Stimulated activated CD4-positive, alpha-beta T cell treated with anti-CD3 and anti-CD28 coated beads, Interleukin-2, amount 100 ng/mL, for 24 hours (primary cell): Measurements from ENCODE around the gene ACTR6.
A peak's percentile ranks its signal among the peaks of the same experiment; 100 is the strongest.
"Not testable (repeated sequence)": the region's sequence is repeated elsewhere in the genome, so short reads cannot be mapped to it uniquely, and the experiment has no call there.

ENCODE experiments used
- DNase-seq, 2 donors: peaks; one replicate each; pipeline ENCODE4 v3.0.0-alpha.2; 2020

ACTR6 gene

DNA sequence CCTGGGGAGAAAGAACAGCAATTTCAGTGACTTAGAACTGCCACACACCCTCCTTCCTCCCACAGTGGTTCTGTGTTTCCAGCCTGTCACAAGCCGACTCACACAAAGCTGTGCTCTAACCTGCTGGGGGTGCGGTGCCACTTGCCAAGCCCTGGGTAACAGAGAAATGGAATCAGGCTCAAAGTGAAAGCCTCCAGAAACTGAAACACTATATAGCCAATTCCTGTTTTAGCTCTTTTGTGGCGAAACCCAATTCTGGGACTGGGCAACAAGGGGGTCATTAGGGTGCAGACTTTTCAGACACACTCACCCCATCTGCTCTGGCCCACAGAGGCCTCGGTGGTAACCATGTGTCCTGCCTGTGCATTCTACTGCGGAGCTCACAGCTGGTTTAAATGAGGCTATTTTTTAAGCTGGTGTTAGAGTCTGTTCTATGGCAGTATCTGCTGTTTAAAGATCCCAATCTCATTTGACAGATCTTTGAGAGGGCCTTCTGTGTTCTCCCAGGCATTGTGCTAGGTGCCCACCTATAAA, 15.2 kb upstream of the ACTR6 start:
- DNase-seq: no peak

DNA sequence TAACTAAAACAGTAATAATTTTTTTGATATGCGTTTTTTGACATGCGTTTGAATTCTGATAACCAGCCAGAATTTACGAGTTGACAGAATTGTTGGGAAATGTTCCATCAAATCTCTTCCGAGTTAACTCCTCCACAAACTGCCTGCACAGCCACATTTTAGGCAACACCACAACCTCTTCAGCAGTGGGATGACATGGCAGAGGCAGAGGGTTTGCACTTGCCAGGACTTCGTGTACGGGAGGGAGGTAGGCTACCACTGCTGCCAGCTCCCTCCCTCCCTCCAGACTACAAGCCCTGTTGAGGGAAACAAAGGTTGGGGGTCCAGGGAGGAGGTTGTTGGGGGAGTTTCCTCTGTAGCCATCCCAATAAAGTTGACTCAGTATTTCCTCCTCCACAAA, 14.5 kb upstream of the ACTR6 start:
- no peak for DNase-seq

DNA sequence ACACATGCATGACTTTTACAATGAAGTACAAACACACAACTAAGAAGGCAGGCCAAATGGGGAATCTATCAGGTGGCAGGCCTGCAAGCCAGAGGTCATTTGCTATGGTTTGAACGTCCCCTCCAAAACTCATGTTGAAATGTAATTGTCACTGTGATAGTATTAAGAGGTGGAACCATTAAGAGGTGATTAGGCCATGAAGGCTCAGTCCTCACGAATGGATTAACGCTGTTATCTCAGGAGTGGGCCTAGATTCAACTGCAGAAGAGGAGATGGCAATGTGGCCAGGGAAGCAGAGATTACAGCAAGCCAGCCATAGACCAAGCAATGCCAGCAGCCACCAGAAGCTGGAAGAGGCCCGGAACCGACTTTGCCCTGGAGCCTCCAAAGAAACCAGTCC, 13.5 kb upstream of the ACTR6 start:
- DNase-seq: no peak

DNA sequence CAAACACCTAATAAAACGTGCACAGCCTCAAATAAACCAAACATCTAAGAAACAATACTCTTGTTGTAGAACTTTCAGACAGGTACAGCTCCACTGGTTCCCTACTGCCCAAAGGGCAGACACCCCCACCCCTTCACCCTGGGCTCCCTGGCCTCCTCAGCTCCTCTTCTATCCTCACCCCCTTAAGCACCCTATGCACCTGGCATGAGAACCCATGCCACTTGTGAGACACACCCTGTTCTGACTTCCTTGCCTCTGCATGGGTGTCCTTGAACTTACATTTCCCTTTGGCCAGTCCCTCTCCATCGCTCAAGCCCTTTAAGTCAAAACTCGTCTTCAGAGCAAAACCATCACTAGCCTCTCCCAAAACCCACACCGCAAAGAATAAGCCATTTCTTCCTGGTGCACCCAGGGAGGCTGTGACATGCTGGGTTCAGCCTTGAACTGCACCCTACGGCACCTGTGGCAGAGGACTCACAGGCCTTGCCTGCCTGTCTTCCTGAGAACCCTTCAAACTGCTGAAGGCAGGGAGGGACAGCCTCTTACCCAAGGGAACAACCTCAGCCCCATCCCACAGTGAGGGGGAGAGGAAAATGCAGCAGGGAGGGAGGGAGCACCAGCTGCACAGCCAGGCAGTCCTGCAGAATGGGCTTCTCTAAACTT, 12.6 kb upstream of the ACTR6 start:
- no peak for DNase-seq

DNA sequence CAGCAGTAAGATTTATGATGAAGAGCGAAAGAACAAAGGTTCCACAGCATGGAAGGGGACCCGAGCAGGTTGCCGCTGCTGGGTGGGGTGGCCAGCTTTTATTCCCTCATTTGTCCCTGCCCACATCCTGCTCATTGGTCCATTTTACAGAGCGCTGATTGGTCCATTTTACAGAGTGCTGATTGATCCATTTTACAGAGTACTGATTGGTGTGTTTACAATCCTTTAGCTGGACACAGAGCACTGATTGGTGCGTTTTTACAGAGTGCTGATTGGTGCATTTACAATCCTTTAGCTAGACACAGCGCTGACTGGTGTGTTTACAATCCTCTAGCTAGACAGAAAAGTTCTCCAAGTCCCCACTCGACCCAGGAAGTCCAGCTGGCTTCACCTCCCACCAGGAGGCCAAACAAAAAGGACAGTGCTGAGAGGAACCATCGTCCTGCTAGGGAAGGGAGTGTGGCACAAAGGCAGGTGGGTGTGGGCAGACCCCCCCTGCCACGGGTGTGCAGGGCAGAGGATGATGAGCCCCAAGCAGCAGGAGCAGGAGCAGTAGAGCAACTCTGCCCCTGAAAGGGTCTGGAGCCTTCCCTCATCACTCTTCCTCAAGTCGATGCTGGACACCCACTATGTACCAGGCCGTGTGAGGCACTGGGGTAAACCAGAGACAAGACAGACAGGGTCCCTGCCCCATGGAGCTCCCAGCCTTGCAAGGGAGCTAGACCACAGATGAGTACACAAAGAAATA, 11.6 kb upstream of the ACTR6 start:
- not testable (repeated sequence) for DNase-seq

DNA sequence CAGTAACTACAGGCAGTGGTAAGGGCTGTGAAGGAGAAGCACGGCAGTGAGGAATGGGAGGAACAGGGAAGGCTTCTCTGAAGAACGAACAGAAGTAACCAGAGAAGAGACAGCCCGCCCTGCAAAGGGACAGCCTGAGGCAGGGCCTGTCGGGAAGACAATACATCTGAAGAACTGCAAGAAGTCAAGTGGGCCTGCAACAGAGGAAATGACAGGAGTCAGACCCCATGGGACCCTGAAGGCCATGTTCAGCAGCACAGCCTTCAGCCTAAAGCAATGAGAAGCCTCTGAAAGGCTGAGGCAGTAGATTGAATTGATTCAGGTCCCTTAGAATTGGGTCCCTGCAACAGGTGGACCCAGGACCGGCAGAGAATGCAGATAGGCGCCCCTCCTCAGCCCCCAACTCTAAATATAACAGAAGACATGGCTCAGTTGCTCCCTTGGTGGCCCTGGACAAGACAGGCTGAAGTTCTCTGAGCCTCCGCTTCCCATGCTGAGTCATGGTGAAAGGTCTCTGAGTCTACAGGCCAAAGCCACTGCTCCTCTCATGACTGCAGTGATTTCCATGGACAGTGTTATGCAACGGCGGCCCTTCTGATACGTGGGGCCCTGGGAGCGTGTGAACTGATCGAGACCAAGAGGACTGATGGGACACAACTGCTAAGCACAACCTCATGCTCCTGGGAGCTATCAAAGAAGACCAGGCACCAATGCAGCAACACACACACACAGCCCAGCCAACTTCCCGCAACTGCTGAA, 10.8 kb upstream of the ACTR6 start:
- DNase-seq: no peak

DNA sequence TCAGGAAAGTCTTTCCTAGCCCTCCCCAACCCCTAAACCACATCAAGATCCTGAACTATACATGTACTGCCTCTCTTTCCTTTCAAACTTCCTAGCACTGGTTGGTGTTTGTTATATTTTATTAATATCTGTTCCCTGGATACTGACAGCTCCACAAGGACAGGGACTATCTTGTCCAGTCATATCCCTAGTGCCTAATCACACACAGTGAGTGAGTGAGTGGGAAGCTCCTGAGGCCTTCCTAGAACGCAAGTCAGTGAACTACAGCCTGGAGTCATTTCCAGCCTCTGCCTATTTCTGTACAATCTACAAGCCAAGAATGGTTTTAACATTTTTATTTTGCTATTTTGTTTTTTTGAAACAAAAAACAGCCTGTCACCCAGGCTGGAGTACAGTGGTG, 7.5 kb upstream of the ACTR6 start:
- DNase-seq: no peak

DNA sequence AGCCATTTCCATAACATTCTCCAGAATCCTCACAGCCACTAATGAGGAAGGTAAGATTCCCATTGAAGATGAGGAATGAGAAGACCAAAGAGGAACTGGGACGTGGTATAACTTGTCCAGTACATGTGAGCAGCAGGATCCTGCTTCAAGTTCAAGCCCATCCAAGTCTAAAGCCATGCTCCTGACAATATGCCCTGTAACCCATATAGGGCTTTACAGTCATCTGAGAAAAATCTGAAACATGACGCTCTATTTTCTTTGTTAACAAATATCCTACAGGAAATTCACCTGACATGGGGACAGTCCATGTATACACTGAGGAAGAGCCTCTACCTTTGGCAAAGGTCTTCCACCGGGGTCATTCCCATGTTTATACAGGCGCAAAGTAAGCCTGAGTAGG, 3.1 kb upstream of the ACTR6 start:
- DNase-seq: no peak

DNA sequence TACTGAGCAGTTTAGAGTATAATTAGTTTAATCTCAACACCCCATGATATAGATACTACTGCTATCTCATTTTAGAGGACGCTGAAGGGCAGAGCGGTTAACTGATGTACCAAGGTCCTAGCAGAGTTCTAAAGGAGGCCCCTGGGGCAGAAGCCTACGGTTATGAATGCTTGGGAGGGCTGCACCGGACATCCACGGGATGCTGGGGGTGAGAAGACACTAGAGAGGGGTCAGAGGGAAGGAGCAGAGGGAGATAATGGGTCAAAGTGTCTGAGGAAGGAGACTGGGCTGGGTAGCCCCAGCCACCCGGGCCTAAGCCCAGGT, 1.6 kb upstream of the ACTR6 start:
- no peak for DNase-seq

DNA sequence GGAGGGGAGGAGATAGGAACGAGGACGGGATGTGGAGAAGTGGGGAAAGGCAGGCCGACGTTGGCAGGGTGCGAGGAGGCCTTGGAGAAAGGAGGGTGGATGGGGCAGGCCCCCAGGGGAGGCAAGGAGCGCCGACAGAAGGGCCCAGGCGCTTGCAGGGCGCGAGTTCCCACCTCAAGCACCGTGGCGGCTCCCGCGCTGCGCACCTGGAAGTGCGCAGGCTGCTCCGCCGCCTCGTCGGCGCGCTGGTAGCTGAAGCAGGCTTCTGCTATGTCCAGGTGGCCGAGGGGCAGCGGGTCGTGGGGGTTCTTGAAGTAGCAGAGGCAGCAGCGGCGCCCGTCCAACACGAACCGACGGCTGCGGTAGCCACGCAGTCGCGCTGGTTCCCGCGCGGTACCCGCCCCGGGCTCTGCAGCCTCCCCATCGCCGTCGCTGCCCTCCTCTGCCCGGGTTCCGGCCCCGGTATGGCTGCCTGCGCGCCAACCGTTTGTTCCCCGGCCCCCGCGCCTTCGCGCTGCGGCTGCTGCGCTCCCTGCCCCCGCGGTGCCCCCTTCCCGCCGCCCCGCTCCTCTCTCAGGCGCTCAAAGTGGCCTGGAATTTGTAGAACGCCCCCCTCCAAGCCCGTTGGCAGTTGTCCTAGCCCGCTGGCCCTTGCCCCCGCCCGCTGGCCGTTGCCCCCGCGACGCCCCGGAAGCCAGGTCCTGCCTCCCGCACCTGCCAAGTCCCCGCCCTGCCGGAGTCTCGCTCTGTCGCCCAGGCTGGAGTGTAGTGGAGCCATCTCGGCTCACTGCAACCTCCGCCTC, 1.1 kb upstream of the ACTR6 start:
- DNase-seq: peak; percentile 77 to 83

DNA sequence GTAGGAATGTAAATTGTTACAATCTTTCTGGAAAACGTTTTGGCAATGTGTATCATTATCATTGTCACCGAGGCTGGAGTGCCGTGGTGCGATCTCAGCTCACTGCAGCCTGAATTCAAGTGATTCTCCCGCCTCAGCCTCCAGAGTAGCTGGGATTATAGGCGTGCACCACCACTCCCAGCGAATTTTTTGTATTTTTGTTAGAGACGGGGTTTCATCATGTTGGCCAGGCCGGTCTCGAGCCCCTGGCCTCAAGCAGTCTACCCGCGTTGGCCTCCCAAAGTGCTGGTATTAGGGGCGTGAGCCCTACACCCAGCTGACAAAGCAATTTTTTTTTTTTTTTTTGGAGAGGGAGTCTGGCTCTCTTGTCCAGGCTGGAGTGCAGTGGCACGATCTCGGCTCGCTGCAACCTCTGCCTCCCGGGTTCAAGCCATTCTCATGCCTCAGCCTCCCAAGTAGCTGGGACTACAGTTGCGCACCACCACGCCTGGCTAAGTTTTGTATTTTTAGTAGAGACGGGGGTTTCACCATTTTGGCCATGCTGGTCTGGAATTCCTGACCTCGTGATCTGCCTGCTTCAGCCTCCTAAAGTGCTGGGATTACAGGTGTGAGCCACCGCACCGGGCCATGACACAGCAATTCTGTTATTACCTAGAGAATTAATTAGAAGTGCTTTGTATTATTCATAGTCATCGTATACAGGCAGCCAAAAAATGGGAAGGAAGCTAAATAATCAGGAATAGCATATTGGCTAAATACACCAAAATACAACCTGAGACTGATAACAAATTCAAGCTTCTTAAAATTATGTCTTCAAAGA, 1.2 kb downstream of the ACTR6 start:
- no peak for DNase-seq

DNA sequence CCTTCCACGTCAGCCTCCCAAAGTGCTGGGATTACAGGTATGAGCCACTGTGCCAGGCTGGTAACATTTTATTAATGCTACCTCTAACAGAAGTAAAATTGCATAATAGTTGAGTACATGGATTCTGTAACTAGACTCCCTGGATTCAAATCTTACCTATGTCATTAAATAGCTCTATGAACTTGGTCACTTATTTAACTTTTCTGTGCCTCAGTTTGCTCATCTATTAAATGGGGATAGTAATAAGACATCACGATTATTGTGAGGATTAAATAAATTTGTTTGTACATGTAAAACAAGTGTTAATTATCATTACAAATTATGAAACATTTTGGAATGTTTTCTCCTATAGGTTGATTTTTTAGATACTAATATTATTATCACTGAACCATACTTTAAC, 6.7 kb downstream of the ACTR6 start:
- DNase-seq: no peak

DNA sequence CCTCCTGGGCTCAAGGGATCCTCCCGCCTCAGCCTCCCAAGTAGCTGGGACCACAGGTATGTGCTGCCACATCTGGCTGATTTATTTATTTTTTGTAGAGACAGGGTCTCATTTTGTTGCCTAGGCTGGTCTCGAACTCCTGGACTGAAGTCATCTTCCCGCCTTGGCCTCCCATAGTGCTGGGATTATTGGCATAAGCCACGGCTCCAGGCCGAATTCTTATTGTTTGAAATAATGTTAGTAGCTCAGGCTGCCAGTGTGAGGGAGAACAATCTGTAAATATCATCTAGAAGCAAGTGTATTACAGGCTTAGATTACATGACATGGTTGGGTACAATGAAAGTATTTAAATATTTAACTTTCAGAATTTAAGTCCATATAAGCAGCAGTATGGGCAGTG, 8.2 kb downstream of the ACTR6 start:
- DNase-seq: no peak

DNA sequence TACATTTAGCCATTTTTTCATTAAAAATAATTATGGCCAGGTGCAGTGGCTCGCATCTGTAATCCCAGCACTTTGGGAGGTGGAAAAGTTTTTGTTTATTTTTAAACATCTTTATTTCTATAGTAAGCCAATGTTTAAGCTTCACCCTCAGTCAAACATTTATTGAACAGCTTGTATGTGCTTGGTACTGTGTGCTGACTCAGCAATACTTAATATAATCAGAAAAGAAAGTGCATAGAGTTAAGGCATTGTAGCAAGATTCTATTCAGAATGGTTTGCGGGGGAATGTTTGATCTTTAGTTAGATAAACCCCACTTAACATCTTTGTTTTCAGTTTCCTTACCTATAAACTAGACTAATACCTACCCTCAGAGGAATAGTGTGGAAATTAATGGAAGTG, 11.1 kb downstream of the ACTR6 start:
- no peak for DNase-seq

DNA sequence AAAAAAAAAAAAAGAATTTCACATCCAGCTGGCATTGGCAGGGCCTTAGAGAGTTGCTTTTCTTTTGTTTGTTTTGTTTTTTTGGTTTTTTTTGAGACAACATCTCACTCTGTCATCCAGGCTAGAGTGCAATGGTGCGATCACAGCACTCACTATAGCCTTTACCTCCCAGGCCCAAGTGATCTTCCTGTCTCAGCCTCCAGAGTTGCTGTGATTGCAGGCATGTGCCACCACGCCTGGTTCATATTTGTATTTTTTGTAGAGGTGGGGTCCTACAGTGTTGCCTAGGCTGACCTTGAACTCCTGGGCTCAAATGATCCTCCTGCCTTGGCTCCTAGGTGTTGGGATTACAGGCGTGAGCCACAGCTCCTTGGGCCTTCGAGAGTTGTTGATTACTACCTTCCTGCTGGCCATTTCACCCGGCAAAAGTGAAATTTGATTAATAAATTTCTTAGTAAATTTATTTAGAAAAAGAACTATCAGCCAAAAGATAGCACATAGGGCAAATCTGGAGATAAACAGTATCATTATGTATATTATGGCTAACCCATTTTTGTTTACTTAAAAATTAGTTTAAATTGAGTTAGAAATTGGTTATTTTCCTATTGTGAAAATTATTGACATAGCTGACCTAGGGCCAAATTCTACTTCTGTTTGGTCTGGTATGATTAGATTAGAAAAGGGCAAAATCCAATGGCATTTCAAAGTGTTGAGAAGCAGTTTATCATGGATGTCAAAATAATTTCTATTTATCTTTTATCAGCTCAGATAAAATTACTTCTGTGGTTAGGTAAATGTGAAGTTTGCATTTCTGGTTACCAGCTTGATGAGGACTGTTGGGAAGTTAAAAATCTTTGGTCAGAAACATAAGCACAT, 12.6 kb downstream of the ACTR6 start:
- no peak for DNase-seq

DNA sequence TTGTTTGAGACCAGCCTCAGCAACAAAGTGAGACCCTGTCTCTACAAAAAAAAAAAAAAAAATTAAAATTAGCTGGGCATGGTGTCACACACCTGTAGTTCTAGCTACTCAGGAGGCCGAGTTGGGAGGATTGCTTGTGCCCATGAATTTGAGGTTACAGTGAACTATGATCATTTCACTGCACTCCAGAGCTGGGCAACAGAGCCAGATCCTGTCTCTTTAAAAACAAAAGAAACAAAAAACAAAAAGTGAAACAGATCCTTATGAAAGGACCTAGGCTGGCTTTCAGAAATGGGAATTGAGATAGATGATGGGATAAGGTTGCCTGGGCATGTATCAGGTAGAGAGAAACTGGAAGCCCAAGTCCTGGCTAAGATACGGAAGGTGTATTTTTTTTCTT, 13.9 kb downstream of the ACTR6 start:
- no peak for DNase-seq

DNA sequence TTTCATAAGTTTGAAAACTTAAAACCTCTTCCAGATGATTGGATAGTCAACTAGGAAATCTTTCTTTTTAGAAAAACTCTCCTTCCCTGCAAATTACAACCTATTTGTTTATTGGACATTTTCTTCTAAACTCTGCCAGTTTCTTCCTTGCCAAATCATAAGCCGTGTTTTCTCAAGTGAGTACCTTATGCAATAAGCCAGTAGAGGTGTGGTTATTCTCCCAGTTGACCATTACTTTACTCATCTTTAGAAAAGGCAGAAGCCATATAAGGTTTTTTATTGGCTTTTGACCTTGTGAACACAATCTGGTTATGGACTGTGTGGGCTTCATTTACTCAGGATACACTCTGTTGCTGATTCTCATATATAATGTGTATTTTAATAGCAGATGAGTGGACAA, 14.6 kb downstream of the ACTR6 start:
- DNase-seq: no peak

DNA sequence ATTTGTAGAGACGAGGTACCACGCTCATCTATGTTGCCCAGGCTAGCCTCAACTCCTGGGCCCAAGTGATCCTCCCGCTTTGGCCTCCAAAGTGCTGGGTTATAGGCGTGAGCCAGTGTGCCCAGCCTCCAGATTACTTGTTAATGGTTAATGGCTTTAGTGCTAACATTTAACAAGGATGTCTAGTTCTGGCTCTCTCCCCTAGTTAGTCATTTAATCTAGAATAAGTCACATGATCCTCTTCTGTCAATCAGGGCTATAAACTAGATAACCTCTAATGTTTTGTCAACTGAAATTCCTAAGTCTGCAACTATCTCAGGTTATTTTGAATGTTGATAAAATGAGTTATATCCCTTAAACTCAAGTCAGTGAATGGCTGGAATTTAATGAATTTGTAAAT, 15.7 kb downstream of the ACTR6 start:
- no peak for DNase-seq

DNA sequence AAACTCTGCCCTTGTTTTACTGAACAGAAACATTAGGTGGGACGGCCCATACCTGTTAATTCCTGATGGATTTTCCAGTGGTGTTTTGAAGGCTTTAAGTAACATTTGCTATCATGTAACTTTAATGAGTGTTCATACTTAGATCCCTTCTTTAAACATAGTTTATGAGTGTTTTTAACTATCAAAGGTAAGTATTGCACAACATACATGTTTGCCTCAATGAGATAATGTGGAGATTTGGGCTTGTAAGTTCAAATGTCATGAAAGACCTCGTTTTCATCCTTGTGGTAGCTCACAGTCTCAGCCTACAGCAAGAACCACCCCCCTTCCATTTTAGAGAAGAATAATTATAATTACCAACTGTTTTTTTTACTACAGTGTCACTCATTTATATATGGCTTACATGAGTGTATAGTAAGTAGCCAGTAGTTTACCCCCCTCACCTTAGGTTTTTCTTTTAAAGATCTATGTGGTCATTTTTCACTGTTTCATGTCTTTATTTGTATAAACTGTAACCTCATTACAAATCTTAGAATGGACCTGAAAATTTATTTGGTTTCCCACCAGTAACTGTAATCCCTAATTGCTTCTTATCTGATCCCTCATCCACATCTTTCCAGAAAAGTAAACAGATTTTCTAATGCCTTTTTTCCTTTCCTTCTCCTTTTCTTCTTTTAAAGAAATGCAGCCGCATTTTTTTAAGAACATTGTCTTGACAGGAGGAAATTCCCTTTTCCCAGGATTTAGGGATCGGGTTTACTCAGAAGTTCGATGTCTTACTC, 18.9 kb downstream of the ACTR6 start:
- DNase-seq: no peak

DNA sequence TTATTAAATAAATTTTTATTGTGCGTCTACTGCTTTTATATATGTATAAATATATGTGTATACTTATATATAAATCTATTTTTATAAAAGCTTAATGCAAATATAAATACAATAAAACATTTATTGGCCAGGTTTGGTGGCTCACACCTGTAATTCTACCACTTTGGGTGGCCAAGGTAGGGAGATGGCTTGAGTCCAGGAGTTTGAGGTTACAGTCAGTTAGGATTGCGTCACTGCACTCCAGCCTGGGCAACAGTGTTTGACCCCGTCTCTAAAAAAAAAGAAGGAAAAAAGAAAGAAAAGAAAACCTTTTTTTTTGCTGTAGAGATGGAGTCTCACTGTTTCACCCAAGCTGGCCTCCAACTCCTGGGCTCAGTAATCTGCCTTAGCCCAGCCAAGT, 20.9 kb downstream of the ACTR6 start:
- DNase-seq: no peak
